ENCODE results near the gene GNB1L.

The GNB1L gene

DNA sequence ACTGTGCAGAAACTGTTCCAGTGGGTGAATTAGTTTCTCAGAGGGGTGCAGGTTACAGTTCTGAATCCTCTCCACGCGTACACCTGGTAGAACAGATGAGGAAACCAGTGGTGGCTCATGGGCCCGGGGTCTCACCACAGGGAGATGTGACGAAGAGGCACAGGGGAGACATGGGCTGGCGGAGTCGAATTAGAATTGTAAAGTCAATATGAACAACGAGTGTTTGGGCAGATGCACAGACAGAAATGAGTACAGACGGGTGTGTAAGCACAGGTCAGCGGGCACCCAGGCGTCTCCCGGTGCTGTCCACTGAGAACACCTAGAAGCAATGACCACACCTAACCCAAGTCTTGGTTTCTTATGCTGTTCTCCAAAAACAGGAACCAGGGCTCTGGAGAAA, 41.8 kb downstream of the GNB1L start:
- in situ Hi-C loops (cut with HindIII; ENCODE audit: low sequenced_read_pairs), result loop anchor here (5.0 kb wide), 1 partner anchor 79 kb away; no protein-coding TSS in a partner anchor

DNA sequence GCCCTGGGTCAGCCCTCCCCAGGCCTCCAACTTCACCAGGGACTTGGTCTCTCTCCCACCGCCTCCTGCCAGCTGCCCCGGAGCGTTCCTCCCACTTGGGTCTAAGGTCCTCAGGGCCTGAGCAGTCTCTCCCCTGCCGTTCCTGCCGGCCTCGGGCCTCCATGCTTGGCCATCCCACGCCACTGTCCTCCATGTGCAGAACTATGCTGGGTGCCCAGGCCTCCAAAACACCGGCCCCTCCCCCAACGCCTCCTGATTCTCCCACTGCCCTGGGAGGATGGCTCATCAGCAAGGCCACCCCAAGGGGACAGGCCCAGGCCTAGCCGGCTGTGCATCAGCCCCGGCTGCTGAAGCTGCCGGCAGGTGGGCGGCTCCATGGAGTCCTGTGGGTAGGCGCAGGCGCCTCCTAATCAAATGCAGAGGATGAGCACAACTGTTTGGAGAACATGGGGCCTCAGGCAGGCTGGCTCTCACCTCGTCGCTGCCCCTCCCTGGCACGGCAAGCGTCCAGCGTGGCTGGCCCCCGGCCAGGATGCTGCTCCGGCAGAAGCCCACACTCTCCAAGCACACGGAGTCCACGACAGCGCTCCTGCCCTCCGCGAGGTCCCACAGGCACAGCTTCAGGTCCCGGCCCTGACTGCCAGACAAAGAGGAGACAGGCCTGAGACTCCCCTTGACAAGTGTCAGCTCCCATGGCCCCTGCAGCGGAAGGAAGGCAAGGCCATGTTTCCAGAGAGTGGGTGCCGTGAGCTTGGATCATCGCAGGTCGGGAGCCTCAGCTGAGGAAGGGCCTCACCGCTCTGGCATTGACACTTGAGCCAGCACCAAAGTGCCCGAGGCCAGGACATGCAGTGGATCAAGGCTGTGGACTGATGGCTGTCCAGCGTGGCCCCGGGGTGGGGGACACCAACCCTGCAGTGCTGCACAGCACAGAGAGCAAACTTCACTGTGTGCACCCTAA, 42.6 kb downstream of the GNB1L start:
- in situ Hi-C loops (cut with HindIII; ENCODE audit: low sequenced_read_pairs), result loop anchor here (5.0 kb wide), 1 partner anchor 80 kb away; no protein-coding TSS in a partner anchor

DNA sequence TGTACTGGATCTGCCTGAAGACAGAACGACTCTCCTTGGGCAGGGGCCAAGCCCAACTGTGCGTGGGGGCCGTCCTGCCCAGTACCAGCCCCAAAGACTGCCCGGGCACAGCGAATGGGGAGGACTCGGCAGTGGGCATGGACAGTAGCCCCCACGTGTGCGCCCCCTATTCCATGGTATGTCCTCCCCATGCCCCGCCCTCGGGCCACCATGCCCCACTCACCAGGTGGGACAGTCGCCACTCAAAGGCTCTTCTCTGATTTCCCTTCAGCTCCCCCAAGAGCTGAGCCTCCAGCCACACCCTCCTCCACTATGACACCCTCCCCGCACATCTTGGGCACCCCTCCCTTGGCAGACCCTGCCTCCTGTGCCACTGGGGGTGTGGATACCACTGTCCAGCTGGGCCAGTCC, 43.5 kb downstream of the GNB1L start:
- in situ Hi-C loops (cut with HindIII; ENCODE audit: low sequenced_read_pairs), result loop anchor here (5.0 kb wide), 1 partner anchor 81 kb away; no protein-coding TSS in a partner anchor

DNA sequence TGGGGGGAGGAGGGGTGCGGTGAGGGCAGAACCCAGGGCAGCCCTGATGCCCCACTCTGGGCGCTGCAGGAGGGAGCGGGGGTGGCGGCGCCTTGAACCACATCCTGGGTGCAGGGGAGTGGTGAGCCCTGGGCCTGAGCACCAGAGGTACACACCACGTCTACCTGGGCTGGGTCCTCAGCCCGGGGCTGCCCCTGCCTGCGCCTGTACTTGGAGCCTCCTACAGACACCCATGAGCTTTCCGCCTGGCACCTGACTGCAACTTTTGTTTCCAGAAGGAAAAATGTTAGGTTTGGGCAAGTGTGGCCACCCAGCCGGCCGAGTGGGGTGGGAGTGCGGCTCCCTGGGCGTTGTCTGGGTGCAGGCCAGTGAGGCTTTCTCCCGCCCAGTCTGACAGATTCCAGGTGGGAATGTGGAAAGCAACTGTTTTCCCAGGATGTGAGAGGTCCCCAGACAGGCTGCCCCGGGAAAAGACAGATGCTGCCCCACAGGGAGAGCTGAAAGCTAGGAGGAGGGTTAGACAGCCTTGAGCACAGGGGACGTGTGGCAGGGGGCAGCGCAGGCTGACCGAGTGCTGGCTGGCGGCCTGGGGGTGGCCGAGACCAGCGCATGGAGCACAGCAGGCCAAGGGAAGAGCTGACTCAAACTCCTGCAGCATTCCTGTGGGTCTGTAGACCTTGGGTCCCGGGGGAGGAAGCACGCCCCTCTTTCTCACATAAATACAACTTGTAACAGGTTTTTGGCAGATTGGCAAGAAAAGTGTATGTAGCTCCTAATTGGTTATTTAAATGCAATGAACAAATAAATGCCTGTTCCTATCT, 44.1 kb downstream of the GNB1L start:
- in situ Hi-C loops (cut with HindIII; ENCODE audit: low sequenced_read_pairs), result loop anchor here (5.0 kb wide), 1 partner anchor 82 kb away; no protein-coding TSS in a partner anchor

DNA sequence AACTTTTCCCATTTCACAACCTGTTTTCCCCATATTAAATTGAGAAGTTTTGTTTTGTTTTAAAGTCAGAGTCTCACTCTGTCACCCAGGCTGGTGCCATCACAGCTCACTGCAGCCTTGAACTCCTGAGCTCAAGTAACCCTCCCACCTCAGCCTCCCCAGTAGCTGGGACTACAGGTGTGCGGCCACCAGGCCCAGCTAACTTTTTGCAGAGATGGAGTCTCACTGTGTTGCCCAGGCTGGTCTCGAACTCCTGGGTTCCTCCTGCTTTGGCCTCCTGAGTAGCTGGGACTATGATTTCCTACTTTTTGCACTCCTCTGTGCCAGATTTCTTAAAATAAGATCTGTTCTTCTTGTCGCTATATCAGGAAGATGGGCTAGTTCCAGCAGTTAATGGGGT, 44.9 kb downstream of the GNB1L start:
- in situ Hi-C loops (cut with HindIII; ENCODE audit: low sequenced_read_pairs), result loop anchor here (5.0 kb wide), 1 partner anchor 83 kb away; no protein-coding TSS in a partner anchor

DNA sequence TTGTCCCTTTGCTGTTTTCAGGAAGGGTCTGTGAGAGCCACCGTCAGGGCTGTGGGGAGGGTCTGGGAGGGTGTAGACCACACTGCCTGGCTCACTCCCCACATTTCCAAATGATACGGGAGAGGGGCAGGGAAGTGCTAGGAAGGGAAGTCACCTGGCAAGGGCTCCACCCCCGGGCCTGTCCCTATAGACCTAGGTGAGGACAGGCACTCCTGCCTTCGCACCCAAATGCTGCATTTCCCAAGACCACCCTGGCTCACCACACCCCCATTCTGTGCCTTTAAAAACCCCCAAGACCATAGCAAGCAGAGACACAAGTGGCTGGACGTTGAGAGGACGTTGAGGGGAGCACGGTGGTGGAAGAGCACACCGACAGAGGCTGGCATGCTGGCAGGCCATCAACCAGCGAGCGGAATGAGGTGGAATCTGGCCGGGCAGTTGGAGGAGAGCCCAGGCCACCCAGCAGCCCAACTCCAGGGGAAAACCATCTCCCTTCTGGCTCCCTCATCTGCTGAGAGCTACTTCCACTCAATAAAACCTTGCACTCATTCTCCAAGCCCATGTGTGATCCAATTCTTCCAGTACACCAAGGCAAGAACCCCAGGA, 45.7 kb downstream of the GNB1L start:
- in situ Hi-C loops (cut with HindIII; ENCODE audit: low sequenced_read_pairs), result no loop called here

DNA sequence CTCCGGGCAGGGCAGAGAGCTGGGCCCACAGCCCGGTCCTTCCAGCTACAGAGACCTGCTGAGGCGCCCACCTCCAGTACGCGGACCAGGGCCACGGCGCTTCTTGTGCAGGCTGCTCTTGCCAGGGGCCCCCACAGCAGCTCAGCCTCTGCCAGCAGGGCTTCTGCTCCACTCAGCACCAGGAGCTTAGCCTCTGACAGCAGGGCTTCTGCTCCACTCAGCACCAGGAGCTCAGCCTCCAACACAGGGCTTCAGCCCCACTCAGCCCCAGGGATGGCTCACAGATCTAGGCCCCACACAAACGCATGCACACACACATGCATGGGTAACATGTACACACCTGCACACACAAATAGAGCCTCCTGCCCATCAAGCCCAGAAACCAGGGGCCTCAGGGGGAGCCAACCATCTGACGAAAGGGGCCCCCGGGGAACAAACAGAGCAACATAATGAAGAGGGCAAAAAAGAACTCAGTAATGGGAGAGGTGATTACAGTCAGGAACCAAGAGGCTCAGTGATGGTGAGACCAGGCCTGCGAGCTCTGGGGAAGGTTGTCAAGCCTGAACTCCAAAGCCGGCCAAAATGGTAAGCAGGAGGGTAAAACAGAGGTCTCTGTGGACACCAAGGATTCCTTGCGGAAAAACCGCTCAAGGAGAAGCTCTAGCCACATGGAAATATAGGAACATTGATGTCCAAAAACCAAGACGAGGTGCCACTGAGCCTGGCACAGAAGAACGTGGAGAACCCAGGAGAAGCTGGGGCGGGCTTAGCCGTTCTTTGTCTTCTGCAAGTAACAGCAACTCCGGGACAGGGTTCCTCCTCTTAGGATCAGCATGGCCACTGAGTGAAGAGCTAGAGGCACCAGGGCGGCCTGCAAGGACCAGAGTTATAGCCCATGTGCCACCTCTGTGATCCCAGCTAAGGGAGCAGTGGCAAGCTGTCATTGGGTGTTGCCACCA, 46.5 kb downstream of the GNB1L start:
- in situ Hi-C loops (cut with HindIII; ENCODE audit: low sequenced_read_pairs), result no loop called here

DNA sequence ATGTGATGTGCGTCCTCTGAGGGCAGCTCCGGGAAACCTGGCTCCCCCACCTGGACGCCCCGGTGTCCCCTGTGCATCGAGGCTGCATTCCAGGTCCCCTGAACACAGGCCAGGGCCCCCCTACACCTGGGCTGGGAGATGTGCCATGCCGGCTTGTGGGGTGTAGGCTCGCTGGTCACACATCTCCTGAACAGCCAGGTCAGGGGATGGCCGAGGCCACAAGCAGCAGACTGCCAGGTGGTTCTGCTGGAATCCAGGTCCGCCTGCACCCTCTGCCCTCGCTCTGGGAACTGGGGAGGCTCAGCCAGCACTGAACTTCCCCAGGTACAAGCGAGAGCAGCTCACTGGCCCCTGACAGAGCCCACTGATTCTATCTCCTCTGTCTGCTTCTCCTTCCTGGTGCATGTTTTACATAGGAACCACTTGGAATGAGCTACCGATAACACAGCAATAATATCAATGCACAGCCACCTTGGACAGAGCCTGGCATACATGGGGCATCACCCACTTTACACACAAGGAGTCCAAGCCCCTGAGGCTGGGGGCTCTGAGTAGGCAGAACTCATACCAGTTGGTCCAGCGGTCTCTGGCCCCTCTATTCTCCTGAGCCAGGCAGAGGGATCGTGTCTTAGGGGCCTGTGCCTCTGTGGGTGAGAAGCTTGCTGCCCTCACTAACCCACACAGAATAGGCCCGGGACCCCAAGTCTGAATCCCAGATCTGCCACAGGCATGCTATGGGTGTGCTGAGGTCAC, 47.3 kb downstream of the GNB1L start:
- in situ Hi-C loops (cut with HindIII; ENCODE audit: low sequenced_read_pairs), result no loop called here

DNA sequence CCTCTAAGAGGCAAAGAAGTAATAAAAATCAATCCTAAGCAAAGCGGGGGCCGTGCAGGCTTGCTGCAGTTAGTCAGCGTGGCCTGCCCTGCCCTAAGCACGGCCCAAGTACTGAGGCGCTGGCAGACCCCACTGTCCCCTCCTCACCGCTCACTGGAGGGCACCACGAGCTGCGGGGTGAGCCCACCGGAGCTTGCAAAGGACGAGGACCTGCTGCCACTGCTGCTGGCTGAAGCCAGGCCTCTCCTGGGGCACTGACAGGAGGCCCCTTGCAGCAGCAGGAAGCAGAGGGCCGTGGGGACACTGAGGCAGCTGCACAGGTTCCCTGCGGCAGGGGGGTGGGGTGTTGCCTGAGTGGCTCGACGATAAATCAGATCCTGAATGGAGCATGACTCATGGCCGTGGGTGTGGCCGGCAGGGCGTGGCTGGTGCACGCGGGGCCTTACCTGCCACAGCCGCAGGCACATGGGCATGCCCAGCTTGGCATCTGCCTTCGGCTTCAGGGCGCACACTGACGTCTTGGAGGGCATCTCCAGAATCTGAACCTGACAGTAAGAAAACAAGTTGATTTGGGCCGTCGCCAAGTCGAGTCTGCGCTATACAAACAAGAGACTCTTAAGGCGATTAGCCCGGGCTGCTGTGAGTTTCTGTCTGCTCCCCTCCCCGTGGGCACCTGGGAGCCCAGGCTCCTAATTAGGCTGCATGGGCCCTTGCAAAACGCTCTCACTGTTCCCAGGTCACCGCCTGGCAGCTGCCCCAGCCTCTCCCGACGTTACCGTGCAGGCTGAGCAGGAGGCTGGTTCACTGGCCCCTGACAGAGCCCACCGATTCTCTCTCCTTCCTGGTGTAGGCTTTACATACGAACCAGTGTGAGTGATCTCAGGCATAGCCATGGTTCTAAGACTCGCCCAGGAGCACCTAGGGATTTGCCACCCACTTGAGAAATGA, 48.2 kb downstream of the GNB1L start:
- in situ Hi-C loops (cut with HindIII; ENCODE audit: low sequenced_read_pairs), result no loop called here

DNA sequence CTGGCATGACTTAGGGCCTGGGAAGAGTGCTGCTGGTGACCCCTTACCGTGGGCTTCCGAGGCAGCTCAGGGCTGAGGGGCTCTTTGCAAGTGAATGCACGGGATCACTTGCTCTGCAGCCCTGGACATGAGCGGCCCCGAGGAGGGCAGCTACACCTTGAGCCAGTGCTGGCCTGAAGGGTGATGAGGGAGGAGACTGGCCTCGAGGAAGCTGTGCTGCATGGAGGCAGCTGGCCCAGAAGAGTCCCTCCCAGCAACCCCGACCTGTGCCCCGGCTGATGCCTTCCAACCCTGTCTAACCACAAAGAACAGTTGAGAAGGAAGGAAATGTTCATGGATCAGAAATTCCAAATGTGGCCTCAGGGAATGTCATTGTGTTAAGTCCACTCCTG, 48.9 kb downstream of the GNB1L start:
- in situ Hi-C loops (cut with HindIII; ENCODE audit: low sequenced_read_pairs), result no loop called here

DNA sequence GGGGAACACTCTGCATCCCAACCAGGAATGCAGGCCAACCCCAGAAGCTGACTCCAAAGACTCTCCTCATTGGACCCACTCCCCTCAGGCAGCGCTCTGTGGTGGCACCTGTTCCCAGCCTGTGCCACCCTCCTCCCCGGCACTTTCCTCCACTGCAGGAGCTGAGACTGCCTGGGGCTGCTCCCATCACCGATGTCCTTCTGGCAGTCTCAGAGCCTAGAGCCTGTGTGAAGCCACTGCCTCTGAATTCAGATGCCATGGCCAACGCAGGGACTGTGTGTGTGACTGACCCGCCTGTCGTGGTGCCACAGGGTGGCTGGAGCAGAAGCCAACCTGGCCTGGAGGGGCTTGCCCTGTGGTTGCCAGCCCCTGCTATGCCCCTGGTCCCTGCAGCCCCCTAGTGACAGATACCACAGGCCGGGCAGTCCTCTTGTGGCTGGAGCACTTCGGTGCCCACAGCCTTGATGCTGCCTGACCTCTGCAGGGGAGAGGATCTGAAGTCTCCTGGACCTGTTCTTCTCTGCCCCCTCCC, 50.9 kb downstream of the GNB1L start:
- in situ Hi-C loops (cut with HindIII; ENCODE audit: low sequenced_read_pairs), result no loop called here

DNA sequence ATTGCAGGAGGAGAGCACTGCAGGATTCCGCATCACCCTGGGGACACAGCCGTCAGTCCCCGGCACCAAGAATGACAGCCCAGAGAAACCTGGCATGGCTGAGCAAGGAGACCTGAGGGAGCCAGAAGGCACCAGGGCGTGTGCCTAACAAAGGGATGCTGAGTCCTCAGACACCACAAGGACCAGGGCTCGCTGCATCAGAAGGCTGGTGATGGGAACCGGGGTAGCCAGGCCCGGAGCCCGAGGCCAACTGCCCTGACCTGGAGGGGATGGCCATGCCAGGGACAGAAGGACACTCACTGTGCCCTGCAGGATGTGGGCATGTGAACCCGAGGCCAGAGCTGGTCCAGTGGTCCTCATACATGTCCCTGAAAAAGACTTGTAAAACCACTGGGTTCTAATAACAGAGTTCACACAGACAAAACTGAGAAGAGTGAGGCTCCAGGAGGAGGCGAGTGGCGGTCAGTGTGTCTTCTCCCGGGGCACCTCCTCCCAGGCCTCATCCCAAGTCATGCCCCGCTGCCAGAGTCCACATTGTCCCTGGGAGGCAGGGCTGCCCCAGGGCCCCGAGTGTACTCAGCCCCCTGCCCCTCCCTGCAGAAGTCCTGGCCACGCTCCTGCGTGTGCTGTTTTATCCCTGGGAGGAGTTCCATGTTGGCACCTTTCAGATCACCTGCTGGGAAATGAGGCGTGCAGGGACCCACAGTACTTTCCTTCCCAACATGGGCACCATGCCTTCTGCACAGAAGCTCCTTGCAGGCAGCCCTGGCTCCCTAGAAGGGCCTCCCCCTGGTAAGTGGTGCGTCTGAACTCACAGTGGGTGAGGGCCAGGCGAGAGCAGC, 51.6 kb downstream of the GNB1L start:
- in situ Hi-C loops (cut with HindIII; ENCODE audit: low sequenced_read_pairs), result no loop called here

DNA sequence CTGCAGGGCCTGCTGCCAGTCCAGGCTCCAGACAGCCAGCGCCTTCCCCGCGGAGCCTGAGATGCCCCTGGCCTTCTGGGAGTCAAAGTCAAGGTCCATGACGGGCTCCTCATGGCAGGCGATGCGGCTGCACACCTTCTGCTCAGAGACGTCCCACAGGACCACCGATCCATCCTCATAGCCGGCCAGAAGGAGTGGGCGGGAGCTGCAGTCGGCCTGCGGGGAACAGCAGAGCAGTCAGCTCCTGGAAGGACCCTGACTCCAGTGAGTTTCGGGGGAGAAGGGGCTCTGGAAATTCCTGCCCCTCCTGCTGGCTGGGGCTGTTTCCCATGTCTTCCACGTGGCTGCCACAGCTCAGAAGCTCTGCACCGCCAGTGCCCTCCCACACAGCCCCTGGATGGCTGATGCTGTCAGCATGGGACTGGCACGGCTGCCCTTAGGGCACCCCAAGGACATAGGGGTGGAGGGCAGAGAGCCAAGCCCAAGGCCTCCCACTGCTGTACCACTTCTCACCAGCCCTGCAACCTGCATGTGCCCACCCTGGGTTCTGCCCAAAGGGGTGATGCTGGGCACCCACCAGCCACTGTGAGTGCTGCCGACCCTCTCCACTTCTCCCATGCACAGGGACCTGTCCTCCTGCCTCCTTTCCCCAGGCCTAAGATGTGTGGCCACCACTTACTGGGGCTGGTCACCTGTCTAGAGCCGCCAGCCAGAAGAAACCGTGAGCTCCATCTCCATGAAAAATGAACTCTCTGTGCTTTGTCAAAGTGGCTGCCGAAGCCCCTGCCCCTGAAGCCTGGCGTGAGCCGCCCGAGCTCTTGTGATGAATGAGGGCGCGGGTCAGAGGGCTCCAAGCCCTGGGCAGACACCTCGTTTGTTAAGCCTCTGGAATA, 52.4 kb downstream of the GNB1L start:
- in situ Hi-C loops (cut with HindIII; ENCODE audit: low sequenced_read_pairs), result no loop called here

DNA sequence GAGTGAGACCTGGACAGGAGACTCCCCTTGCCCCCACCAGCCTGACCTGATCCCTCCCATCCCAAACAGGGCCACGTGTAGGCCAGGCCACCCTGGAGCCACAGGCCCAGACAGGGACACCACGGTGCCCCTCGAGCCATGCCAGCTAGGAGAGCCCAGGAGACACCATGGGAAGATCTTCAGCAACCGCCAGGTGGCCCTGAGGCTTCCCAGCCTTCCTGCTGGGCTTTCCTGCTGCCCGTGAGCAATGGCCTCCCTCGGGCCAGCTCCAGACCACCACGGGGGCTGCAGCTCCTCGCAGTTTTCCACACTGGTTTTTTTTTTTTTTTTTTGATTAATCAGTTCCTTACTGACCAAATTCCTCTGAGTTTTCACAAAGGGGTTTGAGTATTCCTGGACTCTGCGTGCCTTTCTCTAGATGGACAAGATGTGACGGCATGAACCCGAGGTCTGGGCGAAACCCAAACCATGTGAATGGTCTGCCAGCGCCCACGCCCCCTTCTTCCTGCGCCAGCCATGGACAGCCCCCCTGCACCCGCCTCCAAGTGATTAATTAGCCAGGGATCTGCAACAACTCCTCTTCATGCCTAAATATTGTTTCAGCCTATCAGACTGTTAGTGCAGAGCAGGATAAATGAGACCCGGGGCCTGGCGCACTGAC, 53.2 kb downstream of the GNB1L start:
- in situ Hi-C loops (cut with HindIII; ENCODE audit: low sequenced_read_pairs), result no loop called here

DNA sequence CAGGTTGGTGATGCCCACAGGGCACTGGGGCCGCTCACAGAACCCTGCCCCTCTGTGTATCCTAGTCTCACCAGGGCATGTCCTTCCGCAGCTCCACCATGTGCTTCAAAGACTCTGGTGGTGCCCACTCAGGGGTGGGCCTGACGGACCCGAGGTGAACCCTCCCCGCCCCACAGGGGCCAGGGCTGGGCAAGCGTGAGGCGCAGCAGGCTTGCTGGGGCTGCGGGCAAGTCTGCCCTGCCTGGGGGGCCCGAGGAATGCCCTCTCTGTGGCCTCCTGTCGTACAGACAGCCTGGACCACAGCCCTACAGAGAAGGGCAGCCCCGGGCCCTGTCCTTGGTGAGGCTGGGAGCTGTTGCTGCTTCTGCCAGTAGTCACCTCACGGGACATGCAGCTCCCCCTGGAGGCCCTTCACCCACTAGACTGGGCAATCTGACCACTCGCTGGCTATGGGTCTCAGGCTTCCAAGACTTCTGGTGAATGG, 53.9 kb downstream of the GNB1L start:
- in situ Hi-C loops (cut with HindIII; ENCODE audit: low sequenced_read_pairs), result no loop called here
